ENCODE results near the gene CCDC171.

DNA sequence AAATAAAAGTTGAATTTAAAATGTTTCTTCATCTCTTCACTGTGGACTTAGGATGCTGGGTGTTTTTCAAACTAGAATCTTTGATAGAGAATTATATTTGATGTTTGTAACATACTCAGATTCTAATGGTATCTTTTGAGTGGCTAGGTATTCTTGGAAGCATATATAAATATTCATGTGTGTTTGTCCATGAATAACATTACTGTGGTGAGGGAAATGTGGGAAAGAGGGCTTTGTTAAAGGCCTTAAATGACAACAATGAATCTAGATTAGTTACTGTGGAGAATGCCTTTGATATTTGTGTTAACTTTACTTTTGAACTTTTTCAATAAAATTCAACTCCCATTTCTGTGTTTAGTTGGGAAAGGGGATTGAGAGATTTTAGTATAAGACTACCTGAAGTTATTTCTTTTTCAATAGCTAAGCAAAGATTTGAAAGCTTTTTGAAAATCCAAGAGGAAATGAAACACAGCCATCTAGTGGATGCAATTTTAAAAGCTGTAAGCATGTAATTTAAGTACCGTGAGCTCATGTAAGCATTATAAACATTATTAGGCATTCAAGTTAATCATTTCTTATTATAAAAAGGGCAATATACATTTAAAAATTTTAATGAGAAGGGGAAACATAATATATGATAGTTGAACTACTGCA is 69.6 kb downstream of the CCDC171 start:
- TF ChIP-seq, protein P1, sequence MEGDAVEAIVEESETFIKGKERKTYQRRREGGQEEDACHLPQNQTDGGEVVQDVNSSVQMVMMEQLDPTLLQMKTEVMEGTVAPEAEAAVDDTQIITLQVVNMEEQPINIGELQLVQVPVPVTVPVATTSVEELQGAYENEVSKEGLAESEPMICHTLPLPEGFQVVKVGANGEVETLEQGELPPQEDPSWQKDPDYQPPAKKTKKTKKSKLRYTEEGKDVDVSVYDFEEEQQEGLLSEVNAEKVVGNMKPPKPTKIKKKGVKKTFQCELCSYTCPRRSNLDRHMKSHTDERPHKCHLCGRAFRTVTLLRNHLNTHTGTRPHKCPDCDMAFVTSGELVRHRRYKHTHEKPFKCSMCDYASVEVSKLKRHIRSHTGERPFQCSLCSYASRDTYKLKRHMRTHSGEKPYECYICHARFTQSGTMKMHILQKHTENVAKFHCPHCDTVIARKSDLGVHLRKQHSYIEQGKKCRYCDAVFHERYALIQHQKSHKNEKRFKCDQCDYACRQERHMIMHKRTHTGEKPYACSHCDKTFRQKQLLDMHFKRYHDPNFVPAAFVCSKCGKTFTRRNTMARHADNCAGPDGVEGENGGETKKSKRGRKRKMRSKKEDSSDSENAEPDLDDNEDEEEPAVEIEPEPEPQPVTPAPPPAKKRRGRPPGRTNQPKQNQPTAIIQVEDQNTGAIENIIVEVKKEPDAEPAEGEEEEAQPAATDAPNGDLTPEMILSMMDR (IDR thresholded peaks at IDR 0.05 in 2 of 3, conservative IDR thresholded peaks at IDR 0.05 in 1 of 3; ENCODE audit: borderline replicate concordance in 1 of 3, insufficient read depth in 1 of 3, low read depth in 2 of 3, low read length in 2 of 3), result peak; percentile 19 to 65 (median 45); a peak in 4 of 6 replicates
- TF ChIP-seq CBX3 (IDR thresholded peaks at IDR 0.05; ENCODE audit: low read depth) (no peak), EZH2 (IDR thresholded peaks at IDR 0.05) (no peak), FOSL1 (IDR thresholded peaks at IDR 0.05; ENCODE audit: low read depth) (no peak), POLR2A (IDR thresholded peaks at IDR 0.05; ENCODE audit: borderline replicate concordance, extremely low read depth, insufficient read depth, insufficient read length) (no peak)
